ENCODE results near the gene PTPN3. TPM values are rescaled to one million over a fixed set of nuclear protein-coding genes. Genes with fewer than 3 reads are reported as not detected.

Gene PTPN3
- total and polyA plus RNA-seq, 12 donors = 3.1 to 70.7 (median 49.6) TPM

- peaks cover 0 to 7% (median 0%) of the 10 kb centered on the region in 7 donors for H3K27me3 ChIP-seq
- intact Hi-C loops (cut with DNase I) = loop anchor here in 2 of 10 donors (10.0 kb wide), 2 partner anchors 145 to 445 kb away; no protein-coding TSS in a partner anchor
- peak overlapping the region in 1 of 10 donors; percentile 43 for H3K27ac ChIP-seq
- no peak overlapping the region for H3K4me3 ChIP-seq
- 34 to 35% methylated on average over 11 of the region's 11 CpGs for WGBS, 2 donors
- ATAC-seq (peak; percentile 29 to 73 (median 70)), DNase-seq (peak; percentile 33 to 45)
- H3K4me1 ChIP-seq = peaks cover 0 to 27% (median 14%) of the 10 kb centered on the region in 9 donors
- H3K9me3 ChIP-seq = no peaks in the 10 kb centered on the region
- TF ChIP-seq CTCF (IDR thresholded peaks at IDR 0.05) = no peak
- no peaks in the 10 kb centered on the region for H3K36me3 ChIP-seq
Measured at GRCh38 chr9:109329638-109330258, 168.4 kb downstream of the PTPN3 start.

GRCh38 chr9:109328978-109329637 lies 169.0 kb downstream of the PTPN3 start:
- intact Hi-C loops (cut with DNase I) = loop anchor here in 2 of 10 donors (10.0 kb wide), 2 partner anchors 144 to 444 kb away; no protein-coding TSS in a partner anchor
- WGBS, 2 donors = 40 to 50% methylated on average over 12 of the region's 12 CpGs
- H3K4me3 ChIP-seq = no peak overlapping the region

More at GRCh38 chr9:109328978-109329637, 169.0 kb downstream of the PTPN3 start:
- TF ChIP-seq CTCF (IDR thresholded peaks at IDR 0.05) = no peak
- H3K36me3 ChIP-seq = no peaks in the 10 kb centered on the region
- H3K27me3 ChIP-seq = peaks cover 0 to 7% (median 0%) of the 10 kb centered on the region in 7 donors
- H3K27ac ChIP-seq = peak overlapping the region in 1 of 10 donors; percentile 43
- H3K9me3 ChIP-seq = no peaks in the 10 kb centered on the region
- ATAC-seq (peak in 7 of 8 donors; percentile 28 to 77 (median 60)), DNase-seq (peak; percentile 29 to 32)
- H3K4me1 ChIP-seq = peaks cover 0 to 27% (median 14%) of the 10 kb centered on the region in 9 donors

Small RNA genes lying within 50 kb of the gene (microRNA-seq; reads per million reads assigned to microRNA genes)
- gene MIR3927 = 0 reads per million in 2 donors

Other genes with a start within 250 kb of the PTPN3 start
- 10 to 100 TPM in 2 of 10 donors, 1 to 10 TPM in 8; 2.4 to 15.2 (median 4.7) TPM for gene EPB41L4B, start 177.2 kb downstream of the PTPN3 start, total RNA-seq
- 1 to 10 TPM in 1 of 2 donors, under 1 TPM in 1; 0.20 to 3.4 TPM for gene EPB41L4B, start 177.2 kb downstream of the PTPN3 start, polyA plus RNA-seq

Data from heart right ventricle (tissue), 16 donors.